Inflammatory macrophage (primary cell): ENCODE data around the gene DOCK2.

ENCODE experiments used
- DNase-seq, 2 donors: peaks; one replicate each; pipeline ENCODE4 v3.0.0-alpha.2; 2020 to 2022

Gene DOCK2

GRCh38 chr5:170105642-170106611 lies 468.9 kb downstream of the DOCK2 start, which contains the start of gene FOXI1:
TSS of gene FOXI1 (plus strand) at chr5:170105897. CDS start at chr5:170105958, 61 bp downstream.
- peak in 1 of 2 donors; percentile 12 for DNase-seq

- DNase-seq = no peak
Observed at GRCh38 chr5:170107674-170108073, 470.6 kb downstream of the DOCK2 start.

GRCh38 chr5:170108266-170108785 lies 471.3 kb downstream of the DOCK2 start:
- DNase-seq = no peak

- DNase-seq = no peak
Observed at GRCh38 chr5:170109059-170110031, 472.3 kb downstream of the DOCK2 start.

- no peak for DNase-seq
Observed at GRCh38 chr5:170110403-170111087, 473.5 kb downstream of the DOCK2 start.

GRCh38 chr5:170111088-170111785 lies 474.2 kb downstream of the DOCK2 start:
- DNase-seq = no peak

- no peak for DNase-seq
Observed at GRCh38 chr5:170112876-170113521, 475.9 kb downstream of the DOCK2 start.

GRCh38 chr5:170113522-170113900 lies 476.4 kb downstream of the DOCK2 start:
- peak; percentile 49 to 76 for DNase-seq

- DNase-seq = no peak
Observed at GRCh38 chr5:170114271-170114670, 477.2 kb downstream of the DOCK2 start.

GRCh38 chr5:170115925-170116324 lies 478.9 kb downstream of the DOCK2 start:
- DNase-seq = no peak

- DNase-seq = no peak
Observed at GRCh38 chr5:170117736-170118135, 480.7 kb downstream of the DOCK2 start.

- no peak for DNase-seq
Observed at GRCh38 chr5:170120576-170120975, 483.5 kb downstream of the DOCK2 start.

GRCh38 chr5:170121321-170121720 lies 484.2 kb downstream of the DOCK2 start:
- DNase-seq = no peak

- DNase-seq = no peak
Observed at GRCh38 chr5:170126061-170126460, 489.0 kb downstream of the DOCK2 start.

GRCh38 chr5:170126626-170127025 lies 489.6 kb downstream of the DOCK2 start:
- no peak for DNase-seq

GRCh38 chr5:170131235-170131634 lies 494.2 kb downstream of the DOCK2 start:
- no peak for DNase-seq

GRCh38 chr5:170132269-170132975 lies 495.3 kb downstream of the DOCK2 start:
- DNase-seq = no peak
